PFSK-1 (cell line): ENCODE results near the gene PGGHG.

Experiments
- FOXP2 ChIP-seq: optimal IDR thresholded peaks from 2 replicates; pipeline ENCODE3; 2011; ENCODE audit warnings: borderline replicate concordance, control low read depth, inconsistent platforms; ENCODE audit not compliant: insufficient read depth; ENCODE audit errors: extremely low read length, extremely low read depth
- POLR2AphosphoS5 ChIP-seq: IDR thresholded peaks from 2 replicates; pipeline ENCODE4 v1.6.1; 2012; ENCODE audit warnings: low read depth, mild to moderate bottlenecking, control low read depth, low read length, moderate library complexity
- SIN3A ChIP-seq: IDR thresholded peaks from 2 replicates; pipeline ENCODE4 v1.6.1; 2012; ENCODE audit warnings: mild to moderate bottlenecking, low read length, moderate library complexity, borderline replicate concordance; ENCODE audit not compliant: insufficient read depth
- TAF1 ChIP-seq: IDR thresholded peaks from 2 replicates; pipeline ENCODE4 v1.6.1; 2012; ENCODE audit warnings: low read length, control low read depth, borderline replicate concordance; ENCODE audit not compliant: insufficient read depth
- TF ChIP-seq, protein P1 (sequence below), 2 experiments: IDR thresholded peaks; 2 replicates each; pipeline versions ENCODE4 v1.6.1 to v1.8.0; 2011 to 2012; ENCODE audit warnings: low read depth in 2 of 2, low read length in 2 of 2, control low read depth in 1 of 2, inconsistent platforms in 1 of 2, mild to moderate bottlenecking in 1 of 2, moderate library complexity in 1 of 2; ENCODE audit not compliant: insufficient read depth in 1 of 2

PGGHG gene

DNA sequence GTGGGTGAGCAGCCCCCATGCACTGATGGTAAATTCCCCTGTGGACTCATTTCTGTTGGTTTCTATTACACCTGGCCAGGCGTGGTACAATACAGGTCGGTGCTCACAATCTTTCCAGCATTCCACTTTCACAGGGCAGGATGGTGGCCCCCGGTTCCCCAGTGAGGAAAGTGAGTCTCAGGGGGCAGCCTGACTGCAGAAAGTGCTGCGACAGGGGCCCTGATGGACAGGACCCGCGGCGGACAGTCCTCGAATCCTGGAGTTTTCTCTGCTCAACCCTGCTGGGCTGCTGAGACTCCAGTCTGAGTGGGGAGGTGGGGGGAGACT is 3.1 kb upstream of the PGGHG start:
- TF ChIP-seq FOXP2 (no peak), TAF1 (no peak), POLR2AphosphoS5 (no peak), SIN3A (no peak)
- TF ChIP-seq, protein P1, sequence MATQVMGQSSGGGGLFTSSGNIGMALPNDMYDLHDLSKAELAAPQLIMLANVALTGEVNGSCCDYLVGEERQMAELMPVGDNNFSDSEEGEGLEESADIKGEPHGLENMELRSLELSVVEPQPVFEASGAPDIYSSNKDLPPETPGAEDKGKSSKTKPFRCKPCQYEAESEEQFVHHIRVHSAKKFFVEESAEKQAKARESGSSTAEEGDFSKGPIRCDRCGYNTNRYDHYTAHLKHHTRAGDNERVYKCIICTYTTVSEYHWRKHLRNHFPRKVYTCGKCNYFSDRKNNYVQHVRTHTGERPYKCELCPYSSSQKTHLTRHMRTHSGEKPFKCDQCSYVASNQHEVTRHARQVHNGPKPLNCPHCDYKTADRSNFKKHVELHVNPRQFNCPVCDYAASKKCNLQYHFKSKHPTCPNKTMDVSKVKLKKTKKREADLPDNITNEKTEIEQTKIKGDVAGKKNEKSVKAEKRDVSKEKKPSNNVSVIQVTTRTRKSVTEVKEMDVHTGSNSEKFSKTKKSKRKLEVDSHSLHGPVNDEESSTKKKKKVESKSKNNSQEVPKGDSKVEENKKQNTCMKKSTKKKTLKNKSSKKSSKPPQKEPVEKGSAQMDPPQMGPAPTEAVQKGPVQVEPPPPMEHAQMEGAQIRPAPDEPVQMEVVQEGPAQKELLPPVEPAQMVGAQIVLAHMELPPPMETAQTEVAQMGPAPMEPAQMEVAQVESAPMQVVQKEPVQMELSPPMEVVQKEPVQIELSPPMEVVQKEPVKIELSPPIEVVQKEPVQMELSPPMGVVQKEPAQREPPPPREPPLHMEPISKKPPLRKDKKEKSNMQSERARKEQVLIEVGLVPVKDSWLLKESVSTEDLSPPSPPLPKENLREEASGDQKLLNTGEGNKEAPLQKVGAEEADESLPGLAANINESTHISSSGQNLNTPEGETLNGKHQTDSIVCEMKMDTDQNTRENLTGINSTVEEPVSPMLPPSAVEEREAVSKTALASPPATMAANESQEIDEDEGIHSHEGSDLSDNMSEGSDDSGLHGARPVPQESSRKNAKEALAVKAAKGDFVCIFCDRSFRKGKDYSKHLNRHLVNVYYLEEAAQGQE (IDR thresholded peaks at IDR 0.05; ENCODE audit: insufficient read depth in 1 of 2, low read depth in 2 of 2, low read length in 2 of 2): no peak

DNA sequence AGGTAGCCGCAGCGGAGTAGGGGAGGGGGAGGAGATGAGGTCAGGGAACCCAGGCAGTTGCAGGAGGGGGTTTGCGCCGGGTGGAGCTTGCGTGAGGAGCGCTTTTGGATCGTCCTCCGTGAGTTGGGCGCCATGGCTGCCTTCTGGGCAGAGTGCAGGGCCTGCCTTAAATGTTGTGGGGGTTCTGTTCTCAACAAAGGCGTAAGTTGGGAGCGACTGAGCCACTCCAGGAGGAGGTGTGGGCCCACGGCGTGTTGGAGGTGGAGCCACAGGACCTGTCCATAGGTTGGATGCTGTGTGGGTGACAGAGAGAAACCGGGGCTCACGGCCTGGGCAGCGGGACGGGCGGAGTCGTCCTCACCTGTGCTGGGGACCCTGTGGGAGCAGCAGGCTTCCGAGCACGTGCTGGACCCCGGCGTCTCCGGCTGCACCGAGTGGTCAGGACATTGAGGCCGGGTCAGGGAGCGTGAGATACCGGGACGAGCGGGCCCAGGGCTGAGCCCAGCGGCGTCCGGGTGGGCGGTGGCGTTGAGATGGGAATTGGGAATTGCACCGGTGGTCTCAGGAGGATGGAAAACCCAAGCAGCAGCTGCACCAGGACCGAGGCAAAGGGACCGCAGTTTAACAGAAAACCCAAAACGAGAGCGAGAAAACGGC is 977 bp upstream of the PGGHG start:
- TF ChIP-seq, protein P1 (IDR thresholded peaks at IDR 0.05; ENCODE audit: insufficient read depth in 1 of 2, low read depth in 2 of 2, low read length in 2 of 2): no peak
- TF ChIP-seq FOXP2: no peak
- no peak for TF ChIP-seq SIN3A
- no peak for TF ChIP-seq TAF1
- TF ChIP-seq POLR2AphosphoS5: no peak

GRCh38 chr11:289398-289711 is 429 bp downstream of the PGGHG start:
- TF ChIP-seq SIN3A: no peak
- TF ChIP-seq FOXP2: no peak
- TF ChIP-seq TAF1: no peak
- no peak for TF ChIP-seq POLR2AphosphoS5
- TF ChIP-seq, protein P1 (IDR thresholded peaks at IDR 0.05; ENCODE audit: insufficient read depth in 1 of 2, low read depth in 2 of 2, low read length in 2 of 2): no peak

GRCh38 chr11:289712-290620 is 1.0 kb downstream of the PGGHG start:
- no peak for TF ChIP-seq POLR2AphosphoS5
- TF ChIP-seq FOXP2: no peak
- TF ChIP-seq SIN3A: no peak
- no peak for TF ChIP-seq TAF1
- TF ChIP-seq, protein P1 (IDR thresholded peaks at IDR 0.05; ENCODE audit: insufficient read depth in 1 of 2, low read depth in 2 of 2, low read length in 2 of 2): no peak

DNA sequence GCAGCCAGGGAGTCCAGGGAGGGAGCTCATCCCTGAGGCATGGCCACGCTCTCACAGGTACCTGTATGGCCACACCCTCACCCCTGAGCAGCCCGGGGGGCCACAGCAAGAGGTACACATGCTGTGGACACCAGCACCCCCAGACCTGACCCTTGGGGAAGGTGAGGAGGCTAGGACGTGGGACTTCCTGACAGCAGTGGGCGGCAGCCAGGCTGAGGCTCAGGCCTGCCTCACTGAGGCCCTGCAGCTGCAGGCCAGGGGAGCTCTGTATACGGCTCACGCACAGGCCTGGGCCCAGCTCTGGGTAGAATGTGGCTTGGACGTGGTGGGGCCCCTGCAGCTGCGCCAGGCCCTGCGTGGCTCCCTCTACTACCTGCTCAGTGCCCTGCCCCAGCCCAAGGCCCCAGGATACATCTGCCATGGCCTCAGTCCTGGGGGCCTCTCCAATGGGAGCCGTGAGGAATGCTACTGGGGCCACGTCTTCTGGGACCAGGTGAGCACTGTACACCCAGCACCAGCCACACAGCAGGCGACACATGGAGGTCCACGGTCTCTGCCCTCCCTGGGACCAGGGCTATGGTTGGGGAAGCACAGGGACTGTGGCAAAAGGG is 1.8 kb downstream of the PGGHG start:
- TF ChIP-seq POLR2AphosphoS5 (no peak), FOXP2 (no peak), SIN3A (no peak)
